ENCODE data around the gene SP9.

The SP9 gene

GRCh38 chr2:174333372-174334277 lies 1.1 kb upstream of the SP9 start:
- DNase-seq (ENCODE audit: low read depth), result no peak

GRCh38 chr2:174334278-174334715 lies 457 bp upstream of the SP9 start:
- DNase-seq (ENCODE audit: low read depth), result no peak

- DNase-seq (ENCODE audit: low read depth), result no peak
These were observed 667 bp downstream of the SP9 start for GRCh38 chr2:174335254-174335987.

- DNase-seq (ENCODE audit: low read depth), result no peak
These were observed 1.3 kb downstream of the SP9 start for GRCh38 chr2:174335988-174336500.

GRCh38 chr2:174336501-174337336 lies 2.0 kb downstream of the SP9 start:
- DNase-seq (ENCODE audit: low read depth), result no peak

GRCh38 chr2:174337337-174338146 lies 2.8 kb downstream of the SP9 start:
- DNase-seq (ENCODE audit: low read depth), result no peak

GRCh38 chr2:174338147-174338605 lies 3.4 kb downstream of the SP9 start:
- no peak for DNase-seq (ENCODE audit: low read depth)

GRCh38 chr2:174338671-174339560 lies 4.2 kb downstream of the SP9 start:
- DNase-seq (ENCODE audit: low read depth), result no peak

- DNase-seq (ENCODE audit: low read depth), result no peak
These were observed 5.0 kb downstream of the SP9 start for GRCh38 chr2:174339561-174340399.

- DNase-seq (ENCODE audit: low read depth), result no peak
These were observed 5.9 kb downstream of the SP9 start for GRCh38 chr2:174340400-174341292.

GRCh38 chr2:174341293-174341994 lies 6.7 kb downstream of the SP9 start:
- DNase-seq (ENCODE audit: low read depth), result peak; percentile 72

GRCh38 chr2:174341995-174342685 lies 7.4 kb downstream of the SP9 start:
- no peak for DNase-seq (ENCODE audit: low read depth)

GRCh38 chr2:174342686-174343342 lies 8.1 kb downstream of the SP9 start:
- DNase-seq (ENCODE audit: low read depth), result no peak

GRCh38 chr2:174343343-174343622 lies 8.5 kb downstream of the SP9 start:
- no peak for DNase-seq (ENCODE audit: low read depth)

- no peak for DNase-seq (ENCODE audit: low read depth)
These were observed 9.1 kb downstream of the SP9 start for GRCh38 chr2:174343623-174344455.

All from fibroblast of the conjunctiva (primary cell).